ENCODE data around the gene LILRB3.

DNA sequence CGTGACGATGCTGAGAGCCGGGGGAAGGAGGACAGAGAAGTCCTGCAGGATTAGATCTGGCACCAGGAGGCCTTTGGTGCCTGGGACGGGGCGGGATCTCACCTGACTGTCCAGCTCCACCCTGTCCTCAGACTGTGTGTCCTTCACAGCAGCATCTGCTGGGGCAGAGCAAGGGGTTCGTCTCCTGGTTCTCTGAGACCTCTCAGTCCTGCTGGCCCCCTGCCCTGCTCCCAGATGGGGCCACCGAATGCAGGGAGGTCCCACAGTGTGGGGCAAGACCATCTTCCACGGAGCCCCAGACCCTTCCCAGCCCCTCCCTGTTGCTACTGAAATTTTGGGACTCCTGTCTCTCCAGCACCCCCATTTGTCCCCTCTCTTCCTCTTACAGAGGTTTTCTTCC is 4.5 kb downstream of the LILRB3 start:
- TF ChIP-seq EZH2 (IDR thresholded peaks at IDR 0.05; ENCODE audit: borderline replicate concordance, low read length) = no peak
- TF ChIP-seq, protein P1, sequence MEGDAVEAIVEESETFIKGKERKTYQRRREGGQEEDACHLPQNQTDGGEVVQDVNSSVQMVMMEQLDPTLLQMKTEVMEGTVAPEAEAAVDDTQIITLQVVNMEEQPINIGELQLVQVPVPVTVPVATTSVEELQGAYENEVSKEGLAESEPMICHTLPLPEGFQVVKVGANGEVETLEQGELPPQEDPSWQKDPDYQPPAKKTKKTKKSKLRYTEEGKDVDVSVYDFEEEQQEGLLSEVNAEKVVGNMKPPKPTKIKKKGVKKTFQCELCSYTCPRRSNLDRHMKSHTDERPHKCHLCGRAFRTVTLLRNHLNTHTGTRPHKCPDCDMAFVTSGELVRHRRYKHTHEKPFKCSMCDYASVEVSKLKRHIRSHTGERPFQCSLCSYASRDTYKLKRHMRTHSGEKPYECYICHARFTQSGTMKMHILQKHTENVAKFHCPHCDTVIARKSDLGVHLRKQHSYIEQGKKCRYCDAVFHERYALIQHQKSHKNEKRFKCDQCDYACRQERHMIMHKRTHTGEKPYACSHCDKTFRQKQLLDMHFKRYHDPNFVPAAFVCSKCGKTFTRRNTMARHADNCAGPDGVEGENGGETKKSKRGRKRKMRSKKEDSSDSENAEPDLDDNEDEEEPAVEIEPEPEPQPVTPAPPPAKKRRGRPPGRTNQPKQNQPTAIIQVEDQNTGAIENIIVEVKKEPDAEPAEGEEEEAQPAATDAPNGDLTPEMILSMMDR (IDR thresholded peaks at IDR 0.05; ENCODE audit: low read length) = no peak
